IMR-90 (cell line): ENCODE results near the gene WDR37.

ENCODE experiments used
- BHLHE40 ChIP-seq: fragments of 150-350 bp; IDR thresholded peaks from 2 replicates; pipeline ENCODE4 v1.6.1; 2016; ENCODE audit warnings: mild to moderate bottlenecking, low read depth, low read length
- CTCF ChIP-seq: conservative IDR thresholded peaks from 2 replicates; pipeline ENCODE4 v1.5.1; 2012; ENCODE audit warnings: mild to moderate bottlenecking, low read depth, low read length, improper control_type of control experiment
- ELK1 ChIP-seq: fragments of 150-350 bp; IDR thresholded peaks from 2 replicates; pipeline ENCODE4 v1.6.1; 2016; ENCODE audit warnings: low read depth, mild to moderate bottlenecking, low read length, moderate library complexity, borderline replicate concordance
- MAZ ChIP-seq: IDR thresholded peaks from 2 replicates; pipeline ENCODE4 v1.6.1; 2012; ENCODE audit warnings: low read depth, mild to moderate bottlenecking, low read length, improper control_type of control experiment, moderate library complexity, borderline replicate concordance
- MXI1 ChIP-seq: IDR thresholded peaks from 2 replicates; pipeline ENCODE4 v1.6.1; 2012; ENCODE audit warnings: low read depth, mild to moderate bottlenecking, low read length, moderate library complexity, borderline replicate concordance
- POLR2A ChIP-seq: IDR thresholded peaks from 2 replicates; pipeline ENCODE4 v1.6.1; 2012; ENCODE audit warnings: mild to moderate bottlenecking, low read depth, low read length
- RAD21 ChIP-seq: IDR thresholded peaks from 2 replicates; pipeline ENCODE4 v1.6.1; 2012; ENCODE audit warnings: low read length, improper control_type of control experiment
- RCOR1 ChIP-seq: IDR thresholded peaks from 2 replicates; pipeline ENCODE4 v1.6.1; 2012; ENCODE audit warnings: mild to moderate bottlenecking, low read length, improper control_type of control experiment; ENCODE audit not compliant: insufficient replicate concordance
- SMC3 ChIP-seq: fragments of 150-350 bp; IDR thresholded peaks from 2 replicates; pipeline ENCODE4 v1.6.1; 2016; ENCODE audit warnings: low read depth, mild to moderate bottlenecking, antibody characterized with exemption, low read length, moderate library complexity
- USF2 ChIP-seq: fragments of 150-350 bp; IDR thresholded peaks from 2 replicates; pipeline ENCODE4 v1.6.1; 2017; ENCODE audit warnings: mild to moderate bottlenecking, antibody characterized with exemption, low read length, low read depth

GRCh38 chr10:1090696-1091095 lies 34.5 kb downstream of the WDR37 start:
- TF ChIP-seq MAZ (no peak), CTCF (no peak), ELK1 (no peak), BHLHE40 (no peak), MXI1 (no peak), RAD21 (no peak), POLR2A (no peak), RCOR1 (no peak), SMC3 (no peak), USF2 (no peak)
